GM21737 (cell line): ENCODE results near the gene SAP30L.
A peak's percentile ranks its signal among the peaks of the same experiment; 100 is the strongest.

Source experiments
- ATAC-seq: cut with Tn5 transposase; IDR thresholded peaks from one replicate; pipeline ENCODE4 v1.9.1; 2021; ENCODE audit warnings: mild to moderate bottlenecking, moderate library complexity; ENCODE audit not compliant: unreplicated experiment

The SAP30L gene

GRCh38 chr5:154460172-154460571 lies 14.4 kb downstream of the SAP30L start:
- no peak for ATAC-seq

DNA sequence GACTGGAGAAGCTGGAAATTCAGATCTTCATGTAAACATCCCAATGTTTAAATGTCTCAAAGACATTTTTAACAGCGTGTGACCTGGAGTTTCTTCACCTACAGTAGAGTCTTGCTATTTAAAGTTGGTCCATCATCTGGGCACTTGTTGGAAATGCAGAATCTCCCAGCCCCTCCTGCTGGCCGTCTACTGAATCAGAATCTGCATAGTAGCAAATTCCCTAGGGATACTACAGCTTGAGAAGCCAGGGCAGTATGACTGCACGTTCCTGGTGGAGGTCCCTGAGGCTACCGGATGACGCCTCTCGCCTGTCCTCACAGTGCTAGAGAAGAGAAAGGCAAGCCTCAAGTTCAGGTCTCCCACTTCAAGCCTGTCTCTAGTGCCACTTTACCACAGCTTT lies 15.7 kb downstream of the SAP30L start:
- ATAC-seq: no peak

DNA sequence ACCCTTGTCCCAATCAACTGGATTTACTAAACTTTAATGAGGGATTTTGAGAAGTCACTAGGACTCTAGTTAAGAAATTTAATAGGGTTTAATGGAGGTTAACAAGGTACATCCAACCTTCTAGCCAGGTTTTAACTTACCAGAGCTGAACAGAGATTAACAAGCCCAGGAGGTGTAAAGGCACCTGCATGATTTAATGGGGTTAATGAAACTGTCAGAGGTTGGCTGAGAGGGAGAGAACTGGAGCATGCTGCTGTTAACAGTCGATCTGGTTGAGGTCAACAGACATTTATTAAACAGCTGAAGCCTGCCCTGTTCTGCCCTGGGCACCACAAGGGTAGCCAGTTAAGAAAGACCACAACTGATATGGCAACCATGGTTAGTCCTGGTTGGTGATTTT lies 18.6 kb downstream of the SAP30L start:
- ATAC-seq: no peak

- no peak for ATAC-seq
Observed at GRCh38 chr5:154465169-154465568, 19.4 kb downstream of the SAP30L start.

DNA sequence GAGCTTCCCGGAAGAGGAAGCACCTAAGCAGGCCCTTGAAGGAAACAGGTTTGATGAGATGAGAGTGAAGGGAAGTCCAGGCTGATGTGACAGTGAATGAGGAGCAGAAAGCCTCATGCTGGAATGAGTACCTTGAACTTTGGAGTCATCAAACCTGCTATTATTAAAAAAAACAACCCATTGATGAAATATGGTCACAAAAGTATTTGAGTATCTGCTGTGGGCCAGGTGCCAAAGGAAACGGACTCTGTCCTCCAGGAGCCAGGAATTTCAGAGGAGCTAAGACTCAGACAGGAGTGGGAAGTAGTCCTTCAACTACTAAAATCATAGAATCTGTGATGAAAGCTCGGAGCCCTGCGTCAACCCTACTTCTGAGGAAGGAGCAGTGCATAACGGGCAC lies 20.4 kb downstream of the SAP30L start:
- ATAC-seq: no peak

GRCh38 chr5:154466671-154467070 lies 20.9 kb downstream of the SAP30L start:
- no peak for ATAC-seq

- peak; percentile 98 for ATAC-seq
Observed at GRCh38 chr5:154467655-154468354, 22.0 kb downstream of the SAP30L start.

- no peak for ATAC-seq
Observed at GRCh38 chr5:154470137-154470536, 24.3 kb downstream of the SAP30L start.

DNA sequence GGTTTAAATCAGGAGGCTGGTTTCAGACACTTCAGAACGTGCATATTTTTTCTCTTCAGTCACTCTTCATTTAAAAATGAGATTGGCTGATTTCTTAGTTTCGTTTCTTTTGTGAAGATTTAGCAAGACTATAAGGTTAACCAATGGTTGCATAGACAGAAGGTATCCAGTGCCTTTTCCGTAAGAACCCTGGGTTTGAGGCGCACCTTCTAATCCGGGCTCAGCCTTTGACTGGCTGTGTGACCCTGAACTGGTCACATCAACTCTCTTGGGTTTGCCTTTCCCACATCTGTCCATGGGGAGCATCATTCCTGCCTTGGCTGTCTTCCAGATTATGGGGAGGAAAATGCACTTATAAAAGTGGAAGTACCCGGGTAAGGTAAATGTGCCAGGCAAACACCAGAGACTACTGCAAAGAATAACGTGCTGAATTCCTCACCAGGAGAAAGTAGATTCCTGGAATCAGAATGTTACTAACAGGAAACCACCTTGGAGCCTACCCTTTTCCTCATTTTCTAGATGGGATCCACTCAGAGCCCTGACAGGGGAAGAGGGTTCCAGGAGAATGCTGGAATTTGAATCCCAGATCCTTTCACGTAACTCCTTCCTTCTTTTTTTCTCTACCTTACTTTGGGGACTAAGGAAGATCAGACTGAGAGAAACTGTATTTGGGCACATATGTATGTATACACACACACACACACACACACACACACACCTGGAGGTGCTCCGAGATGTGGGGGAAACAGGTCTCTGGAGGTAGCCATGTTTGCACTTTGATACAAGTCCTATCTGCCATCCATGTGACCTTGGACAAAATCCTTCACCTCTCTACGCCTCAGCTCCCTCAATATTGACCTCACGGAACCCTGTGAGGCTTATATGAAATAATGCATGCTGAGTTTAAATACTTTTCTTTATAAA lies 25.4 kb downstream of the SAP30L start:
- no peak for ATAC-seq

DNA sequence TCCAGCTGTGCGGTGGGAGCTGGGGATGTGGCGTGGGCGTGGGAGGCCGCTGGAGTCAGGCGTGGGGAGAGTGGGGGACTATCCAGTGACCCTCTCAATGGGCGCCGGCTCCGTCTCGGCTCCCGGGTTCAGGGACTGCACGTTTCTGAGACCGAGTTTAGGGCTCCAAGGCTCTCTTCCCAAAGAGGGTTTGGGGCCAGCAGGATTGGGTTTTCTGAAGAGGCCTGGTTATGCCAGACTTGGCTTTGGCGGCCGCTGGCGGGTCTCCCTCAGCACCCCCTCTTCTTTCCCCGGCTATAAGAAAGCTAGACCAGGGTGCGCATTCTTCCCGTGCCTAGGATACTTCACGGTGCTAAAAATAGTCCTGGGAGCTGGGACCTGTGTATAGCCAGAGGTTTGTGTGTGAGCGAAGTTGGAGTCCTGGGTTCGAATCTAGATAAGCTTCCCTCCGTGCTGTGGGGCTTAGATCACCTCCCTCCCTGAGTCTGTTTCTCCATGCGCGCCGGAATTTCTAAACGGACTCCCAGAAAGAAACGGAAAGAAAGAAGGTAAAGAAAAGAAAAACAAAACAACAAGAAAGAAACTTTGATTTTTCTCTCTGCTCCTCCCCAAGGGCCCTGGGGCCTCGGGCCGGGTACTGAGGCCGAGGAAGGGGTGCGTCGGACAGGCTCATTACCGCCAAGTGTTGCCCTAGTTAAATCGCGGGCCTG lies 27.2 kb downstream of the SAP30L start:
- ATAC-seq: no peak

- no peak for ATAC-seq
Observed at GRCh38 chr5:154473581-154474283, 27.9 kb downstream of the SAP30L start.

DNA sequence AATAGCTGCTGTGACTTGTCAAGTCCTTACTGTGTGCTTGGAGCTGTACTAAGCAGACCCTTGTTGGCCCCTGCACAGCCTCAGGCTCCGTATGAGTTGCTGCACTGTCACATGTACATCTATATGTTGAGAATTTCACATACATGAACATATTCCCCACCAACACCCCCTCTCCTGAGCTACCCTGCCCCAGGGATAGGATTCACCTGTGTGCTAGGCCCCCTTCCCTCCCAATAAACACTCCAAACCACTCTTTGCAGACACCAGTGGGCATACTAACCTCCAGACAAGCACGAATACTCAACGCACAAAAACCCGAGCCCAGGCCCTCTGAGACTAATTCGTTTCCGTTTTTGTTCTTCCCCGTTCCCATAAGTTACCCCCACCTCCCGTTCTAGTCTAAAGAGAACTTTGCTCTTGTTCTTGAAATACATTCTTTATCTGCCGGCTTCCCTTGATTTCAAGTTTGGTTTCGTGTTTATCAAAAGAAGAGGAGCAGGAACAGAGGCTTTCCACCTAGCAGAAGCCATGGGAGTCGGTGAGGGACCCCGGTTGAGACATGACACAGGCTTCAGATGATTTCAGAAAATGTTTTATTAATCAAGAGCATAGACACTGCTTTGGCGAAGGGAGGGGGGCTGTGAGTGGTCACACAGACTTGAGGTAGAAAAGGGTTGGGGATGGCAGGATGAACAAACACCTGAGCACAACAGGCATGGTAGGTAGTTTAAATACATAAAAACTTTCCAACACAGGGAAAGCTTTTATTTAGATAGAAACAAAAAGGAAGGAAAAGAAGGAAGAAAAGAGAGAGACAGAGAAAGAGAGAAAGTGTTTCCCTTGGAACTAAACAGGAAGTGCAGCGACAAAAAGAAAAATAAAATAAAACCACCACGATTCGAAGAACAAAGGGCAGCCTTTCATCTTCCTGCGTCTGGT lies 28.9 kb downstream of the SAP30L start:
- ATAC-seq: no peak

- ATAC-seq: no peak
Observed at GRCh38 chr5:154475591-154476353, 30.0 kb downstream of the SAP30L start.

- ATAC-seq: no peak
Observed at GRCh38 chr5:154476354-154477205, 30.8 kb downstream of the SAP30L start.

GRCh38 chr5:154477382-154478223 lies 31.8 kb downstream of the SAP30L start:
- ATAC-seq: no peak

DNA sequence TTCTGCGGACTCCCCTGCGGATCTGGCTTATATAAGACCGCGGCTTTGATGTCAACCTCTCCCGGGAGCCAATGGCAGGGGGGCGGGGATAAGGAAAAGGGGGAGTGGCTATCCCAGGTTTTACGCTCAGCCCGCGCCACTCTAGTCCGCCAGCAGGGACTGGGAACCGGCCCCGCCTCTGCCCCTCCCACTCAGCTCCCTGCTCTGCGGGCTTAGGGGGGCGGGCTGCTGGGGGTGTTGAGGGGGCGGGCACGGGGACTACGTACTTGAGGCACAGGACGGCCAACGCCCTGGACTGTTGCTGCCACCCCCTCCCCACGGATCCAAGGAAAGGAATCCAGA lies 32.4 kb downstream of the SAP30L start, which contains the start of gene HAND1:
HAND1 (minus strand) TSS at position 4 of the 342 bp plus-strand sequence. CDS start 219 bp downstream, outside the sequence.
- no peak for ATAC-seq

DNA sequence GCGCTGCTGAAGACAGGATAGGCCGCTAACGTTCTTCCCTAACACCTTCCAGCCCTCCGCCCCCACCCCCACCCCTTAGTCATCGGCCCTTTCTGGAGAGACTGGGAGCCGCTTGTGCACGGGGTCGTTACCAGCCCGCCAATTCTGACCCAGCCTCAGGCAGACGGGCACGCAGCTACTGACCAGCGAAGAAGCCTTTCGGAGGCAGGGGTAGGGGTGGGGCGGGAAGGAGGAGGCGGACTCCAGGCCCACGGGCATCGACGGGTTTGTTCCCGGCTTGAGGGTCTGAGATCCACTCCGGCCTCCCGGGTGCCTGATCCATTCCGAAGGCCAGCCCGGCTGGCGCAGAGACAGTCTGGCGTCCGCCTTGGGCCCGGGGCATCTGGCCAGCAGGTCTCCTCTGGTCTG lies 33.0 kb downstream of the SAP30L start:
- ATAC-seq: no peak
